Measurements from ENCODE around the gene GHRH. TPM values are rescaled to one million over a fixed set of nuclear protein-coding genes. Genes with fewer than 3 reads are reported as not detected.

The GHRH gene
- total and polyA plus RNA-seq, 8 donors = 0.80 TPM; not detected in 7

DNA sequence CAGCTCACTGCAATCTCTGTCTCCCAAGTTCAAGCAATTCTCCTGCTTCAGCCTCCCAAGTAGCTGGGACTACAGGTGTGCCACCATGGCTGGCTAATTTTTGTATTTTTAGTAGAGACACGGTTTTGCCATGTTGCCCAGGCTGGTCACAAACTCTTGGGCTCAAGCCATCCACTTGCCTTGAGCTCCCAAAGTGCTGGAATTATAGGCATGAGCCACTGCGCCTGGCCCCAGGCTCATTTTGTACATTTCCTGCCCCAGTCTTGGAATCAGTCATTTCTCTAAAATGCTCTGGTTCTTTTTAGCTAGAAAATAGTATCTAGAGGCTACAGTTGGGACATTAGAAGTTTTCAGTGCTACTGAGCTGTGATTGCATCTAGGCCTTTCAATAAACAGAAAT lies 41.4 kb upstream of the GHRH start:
- Histone ChIP-seq H3K9me3 (no peaks in the 10 kb centered on the region), H3K4me3 (no peak overlapping the region), H3K4me1 (peaks cover 5 to 47% (median 17%) of the 10 kb centered on the region in 3 donors), H3K27me3 (no peaks in the 10 kb centered on the region), H3K36me3 (peaks cover 4 to 17% (median 7%) of the 10 kb centered on the region in 3 donors), H3K27ac (peak overlapping the region in 3 of 4 donors; percentile 2 to 76 (median 64))
- FAIRE-seq = no peak
- 71 to 73% methylated on average over 2 of the region's 2 CpGs for WGBS, 2 donors
- intact Hi-C loops (cut with DNase I) = no loop called here
- ATAC-seq = no peak
- no peak for DNase-seq
- TF ChIP-seq, protein P1, sequence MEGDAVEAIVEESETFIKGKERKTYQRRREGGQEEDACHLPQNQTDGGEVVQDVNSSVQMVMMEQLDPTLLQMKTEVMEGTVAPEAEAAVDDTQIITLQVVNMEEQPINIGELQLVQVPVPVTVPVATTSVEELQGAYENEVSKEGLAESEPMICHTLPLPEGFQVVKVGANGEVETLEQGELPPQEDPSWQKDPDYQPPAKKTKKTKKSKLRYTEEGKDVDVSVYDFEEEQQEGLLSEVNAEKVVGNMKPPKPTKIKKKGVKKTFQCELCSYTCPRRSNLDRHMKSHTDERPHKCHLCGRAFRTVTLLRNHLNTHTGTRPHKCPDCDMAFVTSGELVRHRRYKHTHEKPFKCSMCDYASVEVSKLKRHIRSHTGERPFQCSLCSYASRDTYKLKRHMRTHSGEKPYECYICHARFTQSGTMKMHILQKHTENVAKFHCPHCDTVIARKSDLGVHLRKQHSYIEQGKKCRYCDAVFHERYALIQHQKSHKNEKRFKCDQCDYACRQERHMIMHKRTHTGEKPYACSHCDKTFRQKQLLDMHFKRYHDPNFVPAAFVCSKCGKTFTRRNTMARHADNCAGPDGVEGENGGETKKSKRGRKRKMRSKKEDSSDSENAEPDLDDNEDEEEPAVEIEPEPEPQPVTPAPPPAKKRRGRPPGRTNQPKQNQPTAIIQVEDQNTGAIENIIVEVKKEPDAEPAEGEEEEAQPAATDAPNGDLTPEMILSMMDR (IDR thresholded peaks at IDR 0.05) = no peak

DNA sequence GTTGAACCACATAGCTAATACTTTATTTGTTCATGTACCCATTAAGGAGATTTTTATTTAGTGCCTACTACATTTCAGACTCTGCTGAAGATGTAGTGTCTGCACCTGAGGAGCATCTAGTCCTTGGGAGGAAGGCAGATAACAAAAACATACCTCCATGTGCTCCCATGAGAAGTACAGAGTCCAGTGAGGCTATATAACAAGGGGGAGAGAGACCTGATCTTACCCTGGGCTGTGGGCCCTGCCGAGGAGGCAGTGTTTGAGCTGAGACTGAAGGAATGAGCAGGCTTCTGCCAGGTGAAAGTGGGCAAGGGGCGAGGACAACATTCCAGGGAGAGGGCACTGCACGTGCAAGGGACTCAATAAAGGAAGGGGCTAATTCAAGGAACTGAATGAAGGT lies 39.9 kb upstream of the GHRH start:
- TF ChIP-seq, protein P1 (IDR thresholded peaks at IDR 0.05) = no peak
- ATAC-seq = no peak
- no peak for FAIRE-seq
- Histone ChIP-seq H3K9me3 (no peaks in the 10 kb centered on the region), H3K4me3 (no peak overlapping the region), H3K4me1 (peaks cover 5 to 49% (median 17%) of the 10 kb centered on the region in 3 donors), H3K27ac (no peak overlapping the region), H3K27me3 (no peaks in the 10 kb centered on the region), H3K36me3 (peaks cover 4 to 17% (median 7%) of the 10 kb centered on the region in 3 donors)
- no peak for DNase-seq
- intact Hi-C loops (cut with DNase I) = no loop called here
- 96 to 100% methylated on average over 3 of the region's 3 CpGs for WGBS, 2 donors

DNA sequence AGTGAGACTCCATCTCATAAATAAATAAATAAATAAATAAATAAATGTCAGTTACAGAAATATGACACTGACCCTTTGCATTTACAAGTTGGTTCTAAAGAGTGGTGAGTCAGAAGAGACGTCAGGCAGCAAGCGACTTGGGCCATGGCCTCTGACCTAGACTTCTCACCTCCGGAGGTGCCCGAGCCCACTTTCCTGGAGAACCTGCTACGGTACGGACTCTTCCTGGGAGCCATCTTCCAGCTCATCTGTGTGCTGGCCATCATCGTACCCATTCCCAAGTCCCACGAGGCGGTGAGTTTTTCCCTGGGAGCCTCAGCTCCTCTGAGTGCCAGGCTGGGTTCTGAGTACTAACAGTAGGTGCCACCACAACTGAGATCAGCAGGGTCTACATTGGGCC lies 39.5 kb upstream of the GHRH start:
- ATAC-seq = no peak
- 97 to 99% methylated on average over 9 of the region's 9 CpGs for WGBS, 2 donors

DNA sequence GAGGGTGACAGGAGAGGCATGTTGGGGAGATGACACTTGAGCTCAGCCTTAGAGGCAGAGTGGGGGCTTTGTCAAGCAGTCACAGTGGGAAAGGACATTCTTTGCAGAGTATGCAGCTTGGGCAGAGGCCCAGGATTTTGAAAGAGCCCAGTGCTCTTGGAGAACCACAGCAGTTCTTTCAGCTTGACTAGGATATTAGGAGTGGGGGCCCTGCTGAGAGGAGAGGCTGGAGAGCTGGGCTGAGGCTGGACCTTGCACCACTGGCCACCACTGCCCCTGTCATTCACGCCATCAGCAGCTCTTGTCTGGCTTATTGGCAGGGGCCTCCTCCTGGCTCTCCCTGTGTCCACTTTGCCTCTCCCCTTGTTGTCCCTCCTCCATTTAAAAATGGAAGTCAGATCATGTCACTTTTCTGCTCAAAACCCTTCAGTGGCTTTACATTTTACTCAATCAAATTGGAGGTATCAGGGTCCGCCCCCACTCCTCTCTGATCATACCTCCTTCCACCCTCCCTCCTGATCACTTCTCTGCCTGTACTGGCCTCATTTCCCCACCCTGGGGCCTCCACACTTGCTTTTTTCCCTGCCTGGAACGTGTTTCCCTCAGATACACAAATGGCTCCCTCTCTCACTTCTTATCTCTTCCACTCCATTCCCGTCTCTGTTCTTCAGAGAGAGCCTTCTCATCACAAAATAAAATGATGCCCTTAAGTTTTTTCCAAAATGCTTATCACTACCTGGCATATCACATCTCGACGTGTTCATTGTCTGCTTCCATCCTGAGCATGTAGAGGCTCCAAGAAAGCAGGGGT lies 38.3 kb upstream of the GHRH start:
- 84 to 86% methylated on average over 6 of the region's 6 CpGs for WGBS, 2 donors
- no peak overlapping the region for H3K4me3 ChIP-seq
- intact Hi-C loops (cut with DNase I) = no loop called here
- peak overlapping the region in 2 of 4 donors; percentile 15 to 31 for H3K27ac ChIP-seq
- TF ChIP-seq, protein P1 (IDR thresholded peaks at IDR 0.05) = no peak
- peaks cover 4 to 17% (median 7%) of the 10 kb centered on the region in 3 donors for H3K36me3 ChIP-seq
- FAIRE-seq = no peak
- peaks cover 5 to 48% (median 17%) of the 10 kb centered on the region in 3 donors for H3K4me1 ChIP-seq
- no peaks in the 10 kb centered on the region for H3K27me3 ChIP-seq
- ATAC-seq = peak in 2 of 4 donors; percentile 5 to 11
- no peak for DNase-seq
- no peaks in the 10 kb centered on the region for H3K9me3 ChIP-seq

More for the DNA sequence above, 39.5 kb upstream of the GHRH start:
- Histone ChIP-seq H3K36me3 (peaks cover 4 to 17% (median 7%) of the 10 kb centered on the region in 3 donors), H3K27ac (no peak overlapping the region), H3K27me3 (no peaks in the 10 kb centered on the region), H3K4me1 (peaks cover 5 to 47% (median 17%) of the 10 kb centered on the region in 3 donors), H3K4me3 (no peak overlapping the region), H3K9me3 (no peaks in the 10 kb centered on the region)
- FAIRE-seq = no peak
- DNase-seq = no peak
- TF ChIP-seq, protein P1 (IDR thresholded peaks at IDR 0.05) = no peak
- intact Hi-C loops (cut with DNase I) = no loop called here

Data from pancreas (tissue), 10 donors.